IPS-18c (cell line): ENCODE results near the gene CERS6.

Experiments used
- H3K4me3 ChIP-seq: 2 replicates; pipeline ENCODE4 v1.7.0; 2013; ENCODE audit warnings: low read depth, mild to moderate bottlenecking, low read length, moderate library complexity; ENCODE audit not compliant: insufficient read depth
- H3K9me3 ChIP-seq: one replicate; pipeline ENCODE4 v1.6.1; 2013; ENCODE audit warnings: mild to moderate bottlenecking, low read length, moderate library complexity; ENCODE audit not compliant: control insufficient read depth, insufficient read depth

The CERS6 gene

DNA sequence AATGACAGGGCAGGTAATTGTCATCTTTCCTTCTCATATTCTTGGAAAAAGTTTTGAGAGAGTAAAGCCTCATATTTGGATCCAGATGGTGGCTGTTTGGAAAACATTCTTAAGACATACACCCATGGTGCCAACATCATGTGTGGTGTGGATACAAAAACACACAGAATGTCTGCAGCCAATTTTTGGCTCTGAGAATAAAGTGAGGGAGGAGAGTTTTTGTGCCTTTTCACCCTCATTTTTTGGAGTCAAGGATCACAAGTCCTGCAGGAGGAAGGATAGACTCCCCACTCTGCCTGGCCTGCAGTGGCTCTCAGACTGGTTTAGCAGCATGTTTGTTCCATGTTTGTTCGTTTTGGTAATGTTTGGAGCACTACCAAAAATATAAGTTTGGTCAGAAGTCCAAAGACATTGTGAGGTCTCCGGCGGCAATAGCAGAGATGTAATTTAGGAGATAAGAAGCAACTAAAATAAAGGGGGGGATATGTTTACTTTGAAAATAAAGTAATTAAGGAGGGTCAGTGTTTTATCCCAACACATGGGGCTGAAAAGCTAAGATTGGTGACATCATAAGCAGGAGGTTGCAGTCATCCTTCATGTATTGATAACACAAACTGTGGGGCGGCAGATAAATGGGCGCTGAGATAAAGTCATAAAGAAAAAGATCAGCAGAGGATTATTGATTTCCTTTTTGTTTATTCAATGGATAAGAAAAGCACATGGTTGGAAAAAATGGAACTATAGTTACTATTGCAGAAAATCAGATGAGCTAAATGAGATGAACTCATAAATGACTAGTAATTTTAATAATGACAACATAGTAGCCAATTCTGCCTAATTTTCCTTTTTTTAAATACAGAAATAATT, 347.0 kb downstream of the CERS6 start:
- H3K9me3 ChIP-seq, result no peaks in the 10 kb centered on the region
- no peak overlapping the region for H3K4me3 ChIP-seq

DNA sequence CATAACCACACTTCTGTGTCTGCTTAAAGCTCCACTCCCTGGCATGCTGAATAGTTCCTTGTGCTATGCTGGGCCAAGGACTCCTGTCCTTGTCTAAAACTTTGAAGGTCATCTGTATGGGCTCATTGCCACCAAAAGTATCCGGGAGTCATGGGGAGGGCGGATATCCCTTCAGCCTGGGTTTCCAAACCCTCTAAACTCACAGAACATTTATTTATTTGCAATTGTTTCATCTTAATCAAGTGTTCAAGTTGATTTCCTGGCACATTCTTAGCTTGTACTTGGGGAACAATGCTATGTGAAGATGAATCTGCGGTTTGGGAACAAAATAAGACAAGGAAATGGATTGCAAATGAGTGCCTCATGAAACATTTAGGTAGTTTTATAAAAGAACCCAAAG, 348.1 kb downstream of the CERS6 start:
- H3K9me3 ChIP-seq, result no peaks in the 10 kb centered on the region
- no peak overlapping the region for H3K4me3 ChIP-seq

GRCh38 chr2:168805615-168806014, 349.5 kb downstream of the CERS6 start:
- Histone ChIP-seq H3K9me3 (no peaks in the 10 kb centered on the region), H3K4me3 (no peak overlapping the region)

DNA sequence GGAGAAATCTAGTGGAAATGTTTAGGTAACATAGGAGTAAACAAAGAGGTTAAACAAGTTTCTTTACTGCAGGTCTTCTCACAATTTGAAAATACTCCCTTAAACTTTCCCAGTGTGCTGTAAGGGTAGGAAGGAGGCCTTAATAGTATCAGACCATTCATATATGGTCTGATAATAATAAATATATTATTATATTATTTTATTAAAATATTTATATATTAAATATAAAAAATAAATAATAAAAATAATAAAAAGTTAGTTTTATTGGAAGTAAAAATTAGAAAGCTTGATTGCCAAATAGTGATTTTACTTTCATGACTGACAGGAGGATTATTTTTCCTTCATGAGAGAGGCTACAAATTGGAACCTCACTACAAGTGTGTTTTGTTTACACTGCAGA, 353.5 kb downstream of the CERS6 start:
- H3K9me3 ChIP-seq, result no peaks in the 10 kb centered on the region

GRCh38 chr2:168810235-168810634, 354.2 kb downstream of the CERS6 start:
- H3K4me3 ChIP-seq, result no peak overlapping the region

More for the DNA sequence above, 353.5 kb downstream of the CERS6 start:
- no peak overlapping the region for H3K4me3 ChIP-seq

GRCh38 chr2:168811696-168812095, 355.6 kb downstream of the CERS6 start:
- Histone ChIP-seq H3K4me3 (no peak overlapping the region), H3K9me3 (no peaks in the 10 kb centered on the region)

More at GRCh38 chr2:168810235-168810634, 354.2 kb downstream of the CERS6 start:
- no peaks in the 10 kb centered on the region for H3K9me3 ChIP-seq

DNA sequence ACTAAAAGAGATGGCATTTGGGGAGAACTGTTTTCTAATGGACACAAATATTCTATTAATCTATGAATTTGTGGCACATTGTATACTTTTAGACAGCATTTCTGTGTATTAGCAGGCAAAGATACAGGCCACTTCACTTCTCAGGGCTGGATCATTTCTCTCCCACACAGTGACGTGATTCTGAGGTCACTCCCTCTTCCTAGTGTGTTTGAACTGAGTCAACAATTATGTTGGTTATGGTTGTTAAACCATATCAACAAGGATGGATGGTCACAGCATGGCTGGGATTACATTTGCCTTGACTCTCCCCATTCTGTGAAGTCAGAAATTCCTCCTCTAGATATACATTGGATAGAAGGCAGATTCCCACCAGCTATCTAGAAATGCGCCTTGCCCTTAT, 358.0 kb downstream of the CERS6 start:
- no peak overlapping the region for H3K4me3 ChIP-seq

GRCh38 chr2:168814939-168815907, 359.2 kb downstream of the CERS6 start:
- Histone ChIP-seq H3K9me3 (no peaks in the 10 kb centered on the region), H3K4me3 (no peak overlapping the region)

More for the DNA sequence above, 358.0 kb downstream of the CERS6 start:
- H3K9me3 ChIP-seq, result no peaks in the 10 kb centered on the region

GRCh38 chr2:168816369-168816768, 360.3 kb downstream of the CERS6 start:
- Histone ChIP-seq H3K4me3 (no peak overlapping the region), H3K9me3 (no peaks in the 10 kb centered on the region)

DNA sequence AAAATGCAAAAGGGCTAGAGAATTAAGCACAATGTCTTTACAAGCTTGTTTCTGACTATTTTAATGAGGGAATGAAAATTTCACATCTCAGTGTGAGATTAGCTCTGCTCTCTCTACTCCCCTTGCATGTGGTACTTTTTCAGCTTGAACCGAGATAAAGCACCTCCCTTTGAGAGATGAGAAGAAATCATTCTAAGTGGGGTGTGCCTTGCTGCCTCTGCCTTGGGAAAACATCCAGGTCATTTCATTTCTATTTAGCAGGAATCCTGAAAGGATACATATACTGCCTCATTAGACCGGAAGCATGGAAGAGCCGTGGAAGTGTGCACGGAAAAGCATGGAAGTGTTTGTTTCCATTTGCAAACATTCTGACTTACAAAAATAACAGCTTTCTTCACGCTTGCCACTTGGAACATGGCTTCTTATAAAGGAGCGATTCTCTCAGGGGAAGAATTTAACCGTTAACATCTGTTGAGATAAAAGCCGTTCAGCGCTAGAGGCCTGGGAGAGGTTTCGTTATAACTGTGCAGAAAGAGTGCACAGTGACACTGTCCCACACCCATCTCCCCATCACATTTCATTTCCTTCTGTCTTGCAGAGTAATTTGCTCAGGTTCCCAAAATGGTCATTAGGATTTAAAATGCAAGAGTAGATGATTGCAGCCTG, 363.1 kb downstream of the CERS6 start:
- Histone ChIP-seq H3K9me3 (no peaks in the 10 kb centered on the region), H3K4me3 (no peak overlapping the region)

DNA sequence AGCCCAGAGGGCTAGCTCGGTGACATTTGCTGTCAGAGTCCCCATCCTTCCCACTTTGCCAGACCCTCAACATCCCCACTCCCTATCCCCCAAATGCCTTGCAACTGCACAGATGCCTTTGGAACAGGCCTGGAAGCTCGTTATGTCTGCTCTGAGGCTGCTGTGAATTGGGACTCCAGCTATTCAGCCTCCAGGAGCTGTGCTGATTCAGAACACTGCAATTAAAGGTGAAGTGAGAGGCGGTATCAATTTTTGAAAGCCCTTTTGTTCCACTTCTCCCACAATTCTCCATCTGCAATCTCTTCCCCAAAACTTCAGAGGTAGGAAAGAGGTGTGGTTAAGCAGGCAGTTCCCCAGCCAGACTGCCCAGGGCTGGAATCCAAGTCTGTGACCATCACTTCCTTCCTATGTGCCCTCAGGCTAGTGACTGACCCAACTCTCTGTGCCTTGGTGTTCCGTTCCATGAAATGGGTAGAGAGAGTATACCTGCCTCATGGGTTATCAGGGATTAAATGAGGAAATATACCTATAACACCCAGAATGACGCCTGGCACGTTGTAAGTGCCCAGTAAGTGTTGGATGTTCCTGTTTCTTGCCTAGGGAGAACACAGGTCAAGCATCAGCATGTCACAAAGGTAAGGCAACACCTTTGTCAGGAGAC, 363.9 kb downstream of the CERS6 start:
- Histone ChIP-seq H3K4me3 (no peak overlapping the region), H3K9me3 (no peaks in the 10 kb centered on the region)

DNA sequence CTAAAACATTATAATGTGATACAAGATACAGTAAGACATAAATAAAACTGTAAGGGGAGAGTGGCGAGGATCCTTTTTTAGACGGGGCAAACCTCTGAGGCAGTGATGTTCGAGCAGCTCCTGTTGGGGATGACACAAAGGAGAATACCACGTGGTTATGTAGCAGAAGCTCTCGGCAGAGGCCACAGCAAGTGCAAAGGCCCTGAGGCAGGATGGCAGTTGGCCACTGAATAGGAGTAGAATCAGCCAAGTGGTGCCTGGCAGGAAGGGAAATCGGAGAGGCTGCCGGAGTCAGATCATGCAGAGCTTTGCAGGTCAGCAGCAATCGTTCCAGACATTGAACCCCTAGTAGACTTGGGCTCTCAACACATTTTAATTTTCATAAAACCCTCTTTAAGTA, 365.5 kb downstream of the CERS6 start:
- Histone ChIP-seq H3K9me3 (no peaks in the 10 kb centered on the region), H3K4me3 (no peak overlapping the region)

DNA sequence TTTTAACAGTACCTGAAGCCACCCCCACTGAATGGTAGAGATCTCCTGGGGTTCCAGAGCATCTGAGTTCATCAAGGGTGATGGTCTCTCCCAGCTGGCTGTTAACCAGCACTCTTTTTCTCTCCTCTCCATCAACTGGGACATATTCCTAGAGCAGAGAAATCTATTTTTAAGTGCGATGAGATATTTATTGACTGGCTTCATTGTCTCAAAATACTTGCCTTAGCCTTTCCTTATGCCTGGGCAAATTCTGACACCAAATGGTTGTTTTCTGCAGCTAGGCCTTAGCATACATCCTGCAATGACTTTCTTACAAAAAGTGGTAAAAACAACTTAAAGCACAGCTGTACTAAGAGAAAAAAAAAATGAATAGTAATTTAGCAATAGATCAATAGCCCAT, 365.9 kb downstream of the CERS6 start:
- no peaks in the 10 kb centered on the region for H3K9me3 ChIP-seq
- no peak overlapping the region for H3K4me3 ChIP-seq
